Fibroblast of villous mesenchyme (primary cell): ENCODE measurements around the gene SERPINB11. TPM values are rescaled to one million over a fixed set of nuclear protein-coding genes. Genes with fewer than 3 reads are reported as not detected.

Source experiments
- DNase-seq: peaks from one replicate; pipeline ENCODE4 v3.0.0-alpha.2; 2010; ENCODE audit warnings: low read depth
- H3K4me3 ChIP-seq: 2 replicates; pipeline ENCODE4 v1.5.1; 2011; ENCODE audit warnings: low read depth, mild to moderate bottlenecking, low read length
- total RNA-seq: library from RNA; depleted of rRNA; stranded (reverse); fragments of >200 nt; gene quantifications from 2 replicates; pipeline ENCODE4 v1.2.3, GENCODE V29; 2012
- TF ChIP-seq, protein P1 (sequence below): IDR thresholded peaks from 2 replicates; pipeline ENCODE4 v1.5.1; 2012; ENCODE audit warnings: low read depth, mild to moderate bottlenecking, low read length; ENCODE audit not compliant: insufficient read depth

SERPINB11 gene
- total RNA-seq, 1 donor: not detected

DNA sequence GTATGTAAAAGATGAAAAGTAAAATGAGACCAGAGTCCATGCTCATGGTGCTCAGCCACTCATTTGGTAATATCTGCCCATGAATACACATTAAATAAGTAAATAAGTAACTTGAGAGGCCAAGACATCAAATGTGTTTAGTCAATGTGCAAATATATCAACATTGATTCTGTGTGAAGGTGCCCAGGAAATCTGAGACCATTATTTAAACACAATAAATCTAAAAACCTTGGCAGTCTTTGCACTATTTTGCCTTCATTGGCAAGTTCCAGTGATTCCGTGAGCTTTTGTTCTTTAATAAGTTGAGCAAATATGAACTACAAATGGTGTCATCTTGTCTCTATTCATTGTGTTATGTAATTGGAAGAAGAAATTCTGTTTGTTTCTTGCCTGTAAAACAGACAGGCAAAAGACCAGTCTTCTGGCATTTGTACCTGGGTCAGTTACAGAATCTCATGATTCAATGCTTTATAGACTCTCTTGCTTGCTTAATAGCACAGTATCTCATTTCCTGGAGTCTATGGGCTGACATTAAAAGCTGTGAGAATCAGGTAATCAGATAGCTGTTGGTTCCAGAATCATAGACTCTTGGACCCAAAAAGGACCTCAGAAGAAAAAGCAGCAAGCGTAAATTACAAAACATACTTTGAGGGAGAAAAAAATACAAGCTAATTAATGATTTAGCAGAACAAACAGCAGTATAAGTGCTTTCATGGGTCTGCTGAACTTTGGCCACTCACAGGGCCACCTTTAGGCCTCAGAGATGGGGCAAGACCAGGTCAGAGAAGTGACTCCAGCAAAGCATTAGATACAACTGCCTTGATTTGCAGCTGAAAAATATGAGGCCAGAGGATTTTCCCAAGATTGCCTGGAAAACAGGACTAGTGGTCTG, 21.1 kb upstream of the SERPINB11 start:
- no peak for DNase-seq
- TF ChIP-seq, protein P1, sequence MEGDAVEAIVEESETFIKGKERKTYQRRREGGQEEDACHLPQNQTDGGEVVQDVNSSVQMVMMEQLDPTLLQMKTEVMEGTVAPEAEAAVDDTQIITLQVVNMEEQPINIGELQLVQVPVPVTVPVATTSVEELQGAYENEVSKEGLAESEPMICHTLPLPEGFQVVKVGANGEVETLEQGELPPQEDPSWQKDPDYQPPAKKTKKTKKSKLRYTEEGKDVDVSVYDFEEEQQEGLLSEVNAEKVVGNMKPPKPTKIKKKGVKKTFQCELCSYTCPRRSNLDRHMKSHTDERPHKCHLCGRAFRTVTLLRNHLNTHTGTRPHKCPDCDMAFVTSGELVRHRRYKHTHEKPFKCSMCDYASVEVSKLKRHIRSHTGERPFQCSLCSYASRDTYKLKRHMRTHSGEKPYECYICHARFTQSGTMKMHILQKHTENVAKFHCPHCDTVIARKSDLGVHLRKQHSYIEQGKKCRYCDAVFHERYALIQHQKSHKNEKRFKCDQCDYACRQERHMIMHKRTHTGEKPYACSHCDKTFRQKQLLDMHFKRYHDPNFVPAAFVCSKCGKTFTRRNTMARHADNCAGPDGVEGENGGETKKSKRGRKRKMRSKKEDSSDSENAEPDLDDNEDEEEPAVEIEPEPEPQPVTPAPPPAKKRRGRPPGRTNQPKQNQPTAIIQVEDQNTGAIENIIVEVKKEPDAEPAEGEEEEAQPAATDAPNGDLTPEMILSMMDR: no peak
- H3K4me3 ChIP-seq: no peak overlapping the region

DNA sequence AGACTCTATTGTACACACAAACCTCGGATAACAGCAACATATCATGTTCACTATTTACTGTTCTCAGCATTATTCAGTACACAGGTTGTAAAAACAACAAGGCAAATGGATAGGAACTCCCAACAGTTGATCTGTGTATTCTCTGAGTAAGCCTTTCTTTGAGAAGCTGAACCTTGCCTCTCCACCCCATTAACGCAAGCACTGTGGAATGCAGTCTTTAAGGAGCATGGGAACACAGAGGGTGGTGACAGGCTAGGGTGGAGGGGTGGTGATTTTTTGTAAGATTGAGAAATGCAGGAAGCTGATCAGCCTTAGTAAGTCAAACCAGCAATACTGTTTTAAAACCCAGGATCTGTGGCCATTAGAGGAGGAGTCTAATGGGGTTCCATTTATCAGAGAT, 19.6 kb upstream of the SERPINB11 start:
- TF ChIP-seq, protein P1: no peak
- DNase-seq: peak; percentile 90
- H3K4me3 ChIP-seq: no peak overlapping the region

DNA sequence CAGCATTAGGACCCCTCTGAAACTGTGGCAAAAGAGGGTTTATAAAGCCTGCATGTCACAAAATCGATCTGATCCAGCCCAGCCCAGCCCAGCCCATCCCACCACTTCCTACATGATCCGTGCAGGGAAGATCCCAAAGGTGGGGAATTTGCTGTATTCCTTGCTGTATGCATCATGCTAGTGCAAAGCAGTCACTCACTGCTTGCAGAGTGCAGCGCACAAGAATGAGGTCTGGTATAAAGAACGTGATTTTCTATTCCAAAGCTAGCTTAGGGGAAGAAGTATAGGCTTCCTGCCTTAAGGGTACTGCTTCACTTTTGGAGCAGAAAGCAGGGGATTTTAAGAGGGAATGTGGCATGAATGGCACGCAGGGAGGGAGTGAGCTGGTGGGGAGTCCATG, 18.9 kb upstream of the SERPINB11 start:
- DNase-seq: no peak
- TF ChIP-seq, protein P1: no peak
- no peak overlapping the region for H3K4me3 ChIP-seq

DNA sequence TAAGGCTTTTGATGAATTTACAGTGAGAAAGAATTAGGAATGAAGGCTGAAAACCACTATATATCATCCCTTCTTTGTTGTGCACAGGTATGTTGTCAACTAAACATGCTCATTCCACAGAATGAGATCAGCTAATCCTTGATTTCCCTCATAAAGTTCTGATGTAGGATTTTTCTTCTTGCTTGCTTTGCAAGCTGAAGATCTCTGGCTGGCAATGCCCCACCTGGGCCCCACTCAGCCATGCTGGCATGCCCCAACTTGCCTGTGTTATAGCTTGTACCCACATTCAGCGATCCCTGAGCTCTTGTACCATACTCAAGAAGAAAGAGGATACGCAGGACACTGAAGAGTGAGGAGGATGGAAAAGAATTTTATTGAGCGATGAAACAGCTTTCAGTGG, 18.0 kb upstream of the SERPINB11 start:
- TF ChIP-seq, protein P1: no peak
- DNase-seq: no peak
- H3K4me3 ChIP-seq: no peak overlapping the region

DNA sequence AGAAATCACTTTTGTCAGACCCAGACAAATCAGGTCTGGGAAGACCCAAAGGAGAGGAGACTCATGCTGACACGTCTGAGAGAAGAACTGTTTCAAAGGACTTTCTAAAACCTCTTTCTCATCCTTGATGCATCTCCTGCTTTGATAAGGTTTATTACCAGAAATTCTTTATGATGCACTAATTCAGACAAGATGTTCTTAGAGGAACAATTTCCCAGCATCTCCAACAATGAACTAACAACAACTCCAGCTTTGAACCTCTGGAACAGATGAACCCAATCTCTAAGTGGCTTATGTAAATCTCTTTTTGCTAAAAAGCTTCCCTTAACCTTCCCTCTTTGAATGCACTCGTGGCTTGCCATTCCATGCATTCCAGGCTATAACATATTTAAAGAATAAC, 15.9 kb upstream of the SERPINB11 start:
- TF ChIP-seq, protein P1: no peak
- peak; percentile 34 for DNase-seq
- no peak overlapping the region for H3K4me3 ChIP-seq

DNA sequence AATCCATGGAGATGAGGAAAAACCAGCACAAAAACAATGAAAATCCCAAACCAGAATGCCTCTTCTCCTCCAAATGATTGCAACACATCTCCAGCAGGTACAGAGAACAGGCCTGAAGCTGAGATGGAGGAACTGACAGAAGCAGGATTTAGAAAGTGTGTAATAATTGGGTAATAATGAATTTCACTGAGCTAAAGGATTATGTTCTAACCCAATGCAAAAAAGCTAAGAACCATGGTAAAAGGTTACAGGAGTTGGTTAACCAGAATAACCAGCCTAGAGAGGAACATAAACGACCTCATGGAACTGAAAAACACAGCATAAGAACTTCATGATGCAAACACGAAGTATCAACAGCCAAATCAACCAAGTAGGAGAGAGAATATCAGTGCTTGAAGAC, 13.7 kb upstream of the SERPINB11 start:
- H3K4me3 ChIP-seq: no peak overlapping the region
- DNase-seq: no peak
- TF ChIP-seq, protein P1: no peak

DNA sequence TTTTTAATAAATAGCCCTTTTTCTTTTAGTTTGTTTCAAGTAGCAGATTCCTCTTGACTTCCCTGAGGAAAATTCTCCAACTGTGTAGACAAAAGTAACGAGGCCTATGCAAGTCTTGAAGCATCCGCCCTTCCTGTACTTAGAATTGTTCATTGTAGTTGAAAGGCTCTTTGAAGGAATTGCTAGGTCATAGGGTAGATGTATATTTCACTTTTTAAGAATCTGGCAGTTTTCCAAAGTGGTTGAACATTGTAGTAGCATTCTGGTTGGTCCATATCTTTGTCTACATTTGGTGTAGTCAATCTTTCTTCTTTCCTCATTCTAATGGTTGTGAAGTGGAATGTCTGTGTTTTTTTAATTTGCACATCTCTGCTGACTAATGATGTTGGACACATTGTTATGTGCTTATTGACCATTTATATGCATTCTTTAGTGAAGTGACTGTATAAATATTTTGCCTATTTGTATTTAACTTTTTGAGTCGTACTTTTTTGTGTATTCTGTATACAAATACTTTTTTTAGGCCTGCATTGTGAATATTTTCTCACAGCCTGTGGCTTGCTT, 5.6 kb upstream of the SERPINB11 start:
- no peak overlapping the region for H3K4me3 ChIP-seq
- peak; percentile 55 for DNase-seq
- TF ChIP-seq, protein P1: no peak
